RWPE2 (cell line): ENCODE measurements around the gene KRTAP5-10.
"Not testable (repeated sequence)": the region's sequence is repeated elsewhere in the genome, so short reads cannot be mapped to it uniquely, and the experiment has no call there.

Experiments used
- ATAC-seq: fragments of 200-7000 bp; cut with Tn5 transposase; 3 replicates; pipeline ENCODE4 v1.9.1; 2021; ENCODE audit warnings: low read depth
- DNase-seq: peaks from one replicate; pipeline ENCODE4 v3.0.0-alpha.2; 2020; ENCODE audit warnings: low spot score
- H3K27ac ChIP-seq: fragments of 450-650 bp; 2 replicates; pipeline ENCODE4 v1.5.1; 2017; ENCODE audit warnings: mild to moderate bottlenecking; ENCODE audit not compliant: poor library complexity, severe bottlenecking
- H3K27me3 ChIP-seq: fragments of 250-450 bp; sonication (Bioruptor Pico); 2 replicates; pipeline ENCODE4 v1.5.1; 2021; ENCODE audit warnings: mild to moderate bottlenecking, moderate library complexity; ENCODE audit not compliant: insufficient read depth, poor library complexity, severe bottlenecking
- H3K36me3 ChIP-seq: fragments of 250-450 bp; sonication (Bioruptor Pico); 2 replicates; pipeline ENCODE4 v1.5.1; 2020; ENCODE audit warnings: low read depth, mild to moderate bottlenecking, moderate library complexity
- H3K4me1 ChIP-seq: fragments of 250-450 bp; sonication (Bioruptor Pico); 2 replicates; pipeline ENCODE4 v1.5.1; 2021; ENCODE audit warnings: mild to moderate bottlenecking, moderate library complexity; ENCODE audit not compliant: insufficient read depth, poor library complexity, severe bottlenecking
- H3K4me3 ChIP-seq: fragments of 250-450 bp; sonication (Bioruptor Pico); 2 replicates; pipeline ENCODE4 v1.5.1; 2021; ENCODE audit warnings: mild to moderate bottlenecking, moderate library complexity; ENCODE audit not compliant: severe bottlenecking
- H3K9me3 ChIP-seq: fragments of 250-450 bp; sonication (Bioruptor Pico); 2 replicates; pipeline ENCODE4 v1.5.1; 2021; ENCODE audit warnings: mild to moderate bottlenecking, moderate library complexity; ENCODE audit not compliant: severe bottlenecking
- TF ChIP-seq, protein P1 (sequence below): fragments of 450-650 bp; IDR thresholded peaks from one replicate; pipeline ENCODE4 v1.5.1; 2017; ENCODE audit warnings: mild to moderate bottlenecking, moderate library complexity; ENCODE audit not compliant: poor library complexity, severe bottlenecking

The KRTAP5-10 gene

DNA sequence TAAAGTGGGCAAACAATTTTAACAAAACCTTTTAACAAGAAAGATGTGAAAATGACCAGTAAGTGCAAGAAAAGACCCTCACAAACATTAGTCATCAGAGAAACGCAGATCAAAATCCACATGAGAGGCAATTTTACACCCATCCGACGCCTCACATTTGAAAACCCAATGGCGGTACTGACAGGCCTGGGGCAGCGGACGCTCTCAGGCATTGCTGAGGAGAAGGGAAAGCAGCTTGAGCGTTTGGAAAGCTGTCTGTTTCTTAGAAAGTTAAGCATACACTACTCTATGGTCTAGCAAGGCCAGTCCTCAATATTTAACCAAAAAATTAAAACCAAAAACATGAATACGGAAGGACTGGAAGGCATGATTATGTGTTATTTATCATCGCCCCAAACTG lies 29.5 kb upstream of the KRTAP5-10 start:
- no peaks in the 10 kb centered on the region for H3K4me1 ChIP-seq
- no peaks in the 10 kb centered on the region for H3K27me3 ChIP-seq
- H3K27ac ChIP-seq = no peak overlapping the region
- DNase-seq = no peak
- no peaks in the 10 kb centered on the region for H3K36me3 ChIP-seq
- ATAC-seq = no peak
- no peak overlapping the region for H3K4me3 ChIP-seq
- TF ChIP-seq, protein P1, sequence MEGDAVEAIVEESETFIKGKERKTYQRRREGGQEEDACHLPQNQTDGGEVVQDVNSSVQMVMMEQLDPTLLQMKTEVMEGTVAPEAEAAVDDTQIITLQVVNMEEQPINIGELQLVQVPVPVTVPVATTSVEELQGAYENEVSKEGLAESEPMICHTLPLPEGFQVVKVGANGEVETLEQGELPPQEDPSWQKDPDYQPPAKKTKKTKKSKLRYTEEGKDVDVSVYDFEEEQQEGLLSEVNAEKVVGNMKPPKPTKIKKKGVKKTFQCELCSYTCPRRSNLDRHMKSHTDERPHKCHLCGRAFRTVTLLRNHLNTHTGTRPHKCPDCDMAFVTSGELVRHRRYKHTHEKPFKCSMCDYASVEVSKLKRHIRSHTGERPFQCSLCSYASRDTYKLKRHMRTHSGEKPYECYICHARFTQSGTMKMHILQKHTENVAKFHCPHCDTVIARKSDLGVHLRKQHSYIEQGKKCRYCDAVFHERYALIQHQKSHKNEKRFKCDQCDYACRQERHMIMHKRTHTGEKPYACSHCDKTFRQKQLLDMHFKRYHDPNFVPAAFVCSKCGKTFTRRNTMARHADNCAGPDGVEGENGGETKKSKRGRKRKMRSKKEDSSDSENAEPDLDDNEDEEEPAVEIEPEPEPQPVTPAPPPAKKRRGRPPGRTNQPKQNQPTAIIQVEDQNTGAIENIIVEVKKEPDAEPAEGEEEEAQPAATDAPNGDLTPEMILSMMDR = no peak
- H3K9me3 ChIP-seq = peaks cover 1% of the 10 kb centered on the region

DNA sequence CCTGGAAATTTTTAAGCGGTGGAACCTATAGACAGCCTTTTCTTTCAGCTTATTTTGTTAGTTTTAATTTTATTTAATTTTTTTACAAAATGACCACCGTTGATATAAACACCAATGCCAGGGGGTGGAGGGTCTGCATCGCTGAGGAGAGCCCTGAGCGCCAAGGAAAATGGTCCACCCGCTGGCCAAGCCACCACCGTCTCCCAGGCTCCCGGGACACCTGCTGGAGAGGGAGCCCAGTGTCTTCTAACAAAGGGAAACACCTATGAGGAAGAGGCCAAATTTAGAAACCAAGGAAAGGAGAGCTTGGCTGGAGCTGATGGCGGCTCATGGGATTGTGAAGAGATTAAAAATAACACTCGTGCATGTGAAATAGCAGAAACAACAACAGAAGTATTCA lies 27.8 kb upstream of the KRTAP5-10 start:
- Histone ChIP-seq H3K4me3 (no peak overlapping the region), H3K36me3 (no peaks in the 10 kb centered on the region), H3K27ac (no peak overlapping the region), H3K9me3 (peaks cover 2% of the 10 kb centered on the region), H3K27me3 (no peaks in the 10 kb centered on the region), H3K4me1 (no peaks in the 10 kb centered on the region)
- TF ChIP-seq, protein P1 = no peak
- ATAC-seq (no peak), DNase-seq (no peak)

DNA sequence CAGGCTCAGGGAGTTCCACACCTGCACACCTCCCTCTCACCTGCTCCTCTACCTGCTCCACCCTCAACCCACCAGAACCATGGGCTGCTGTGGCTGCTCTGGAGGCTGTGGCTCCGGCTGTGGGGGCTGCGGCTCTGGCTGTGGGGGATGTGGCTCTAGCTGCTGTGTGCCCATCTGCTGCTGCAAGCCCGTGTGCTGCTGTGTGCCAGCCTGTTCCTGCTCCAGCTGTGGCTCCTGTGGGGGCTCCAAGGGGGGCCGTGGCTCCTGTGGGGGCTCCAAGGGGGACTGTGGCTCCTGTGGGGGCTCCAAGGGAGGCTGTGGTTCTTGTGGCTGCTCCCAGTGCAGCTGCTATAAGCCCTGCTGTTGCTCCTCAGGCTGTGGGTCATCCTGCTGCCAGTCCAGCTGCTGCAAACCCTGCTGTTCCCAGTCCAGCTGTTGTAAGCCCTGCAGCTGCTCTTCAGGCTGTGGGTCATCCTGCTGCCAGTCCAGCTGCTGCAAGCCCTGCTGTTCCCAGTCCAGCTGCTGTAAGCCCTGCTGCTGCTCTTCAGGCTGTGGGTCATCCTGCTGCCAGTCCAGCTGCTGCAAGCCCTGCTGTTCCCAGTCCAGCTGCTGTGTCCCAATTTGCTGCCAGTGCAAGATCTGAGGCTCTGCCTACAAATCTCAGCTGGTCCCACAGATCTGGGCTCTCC lies 27.2 kb upstream of the KRTAP5-10 start, which contains the start of gene KRTAP5-8:
Gene KRTAP5-8, plus strand, starts transcription at position 49 of the 689 bp plus-strand sequence. Its CDS starts 31 bp downstream, at position 80.
- H3K4me3 ChIP-seq, H3K27me3 ChIP-seq, DNase-seq, H3K4me1 ChIP-seq, H3K27ac ChIP-seq, H3K36me3 ChIP-seq, ATAC-seq, H3K9me3 ChIP-seq: not testable (repeated sequence)

DNA sequence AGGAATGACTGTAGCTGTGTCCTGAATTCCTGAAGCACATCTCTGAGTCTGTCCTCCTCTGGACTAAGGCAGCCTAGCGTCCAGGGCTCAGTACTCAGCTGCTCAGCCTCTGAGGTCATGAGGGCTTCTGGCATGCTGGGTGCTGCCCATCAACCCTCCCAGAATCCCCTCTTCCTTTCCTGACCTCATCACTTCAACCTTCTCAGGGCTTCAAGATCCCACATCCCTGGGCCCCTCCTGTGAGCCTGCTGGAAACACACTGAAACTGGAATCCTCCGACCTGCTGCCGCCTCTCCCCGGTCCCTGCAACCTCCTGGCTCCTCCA lies 26.7 kb upstream of the KRTAP5-10 start:
- Histone ChIP-seq H3K4me3 (no peak overlapping the region), H3K36me3 (no peaks in the 10 kb centered on the region), H3K27me3 (no peaks in the 10 kb centered on the region), H3K9me3 (peaks cover 2% of the 10 kb centered on the region), H3K4me1 (no peaks in the 10 kb centered on the region), H3K27ac (no peak overlapping the region)
- ATAC-seq = no peak; the same call in 2 of the 3 replicates
- no peak for DNase-seq
- TF ChIP-seq, protein P1 = no peak

DNA sequence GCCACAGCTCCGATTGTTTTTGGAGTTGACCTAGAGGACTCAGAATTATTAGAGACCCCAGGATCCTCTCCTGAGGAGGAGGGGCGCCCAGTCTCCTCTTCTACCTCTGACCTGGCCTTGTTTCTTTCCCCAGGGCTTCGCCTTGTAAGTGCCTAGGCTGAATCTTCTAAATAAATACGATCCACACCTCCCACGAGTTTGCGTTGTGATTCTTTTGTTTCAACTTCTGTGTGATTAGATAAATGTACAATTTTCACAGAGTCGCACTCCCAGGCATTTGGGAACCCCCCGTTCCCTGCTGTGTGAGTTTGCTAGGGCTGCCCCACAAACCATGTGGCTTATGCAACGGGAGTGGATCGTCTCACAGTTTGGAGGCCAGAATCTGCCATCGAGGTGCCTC lies 26.3 kb upstream of the KRTAP5-10 start:
- no peak overlapping the region for H3K4me3 ChIP-seq
- peaks cover 2% of the 10 kb centered on the region for H3K9me3 ChIP-seq
- no peaks in the 10 kb centered on the region for H3K36me3 ChIP-seq
- H3K4me1 ChIP-seq = no peaks in the 10 kb centered on the region
- DNase-seq (no peak), ATAC-seq (no peak)
- TF ChIP-seq, protein P1 = no peak
- H3K27ac ChIP-seq = no peak overlapping the region
- H3K27me3 ChIP-seq = no peaks in the 10 kb centered on the region

DNA sequence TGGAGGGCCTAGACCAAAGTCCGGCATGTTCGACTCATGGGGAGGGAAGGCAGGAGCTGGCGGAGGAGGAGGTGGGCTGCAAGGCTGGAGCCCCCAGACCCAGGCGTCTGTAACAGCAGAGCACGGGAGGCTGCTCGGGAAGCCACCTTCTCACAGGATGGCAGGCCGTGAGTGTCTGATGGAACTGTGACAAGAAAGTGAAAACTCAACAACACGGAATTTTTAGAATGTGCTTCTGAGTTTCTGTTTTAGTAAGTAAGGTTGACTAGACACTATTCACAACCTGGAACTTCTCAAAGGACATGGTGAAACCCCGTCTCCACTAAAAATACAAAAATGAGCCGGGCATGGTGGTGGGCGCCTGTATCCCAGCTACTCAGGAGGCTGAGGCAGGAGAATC lies 25.4 kb upstream of the KRTAP5-10 start:
- not testable (repeated sequence) for H3K4me3 ChIP-seq, H3K27ac ChIP-seq, ATAC-seq, DNase-seq, H3K27me3 ChIP-seq, H3K4me1 ChIP-seq, H3K36me3 ChIP-seq, H3K9me3 ChIP-seq

DNA sequence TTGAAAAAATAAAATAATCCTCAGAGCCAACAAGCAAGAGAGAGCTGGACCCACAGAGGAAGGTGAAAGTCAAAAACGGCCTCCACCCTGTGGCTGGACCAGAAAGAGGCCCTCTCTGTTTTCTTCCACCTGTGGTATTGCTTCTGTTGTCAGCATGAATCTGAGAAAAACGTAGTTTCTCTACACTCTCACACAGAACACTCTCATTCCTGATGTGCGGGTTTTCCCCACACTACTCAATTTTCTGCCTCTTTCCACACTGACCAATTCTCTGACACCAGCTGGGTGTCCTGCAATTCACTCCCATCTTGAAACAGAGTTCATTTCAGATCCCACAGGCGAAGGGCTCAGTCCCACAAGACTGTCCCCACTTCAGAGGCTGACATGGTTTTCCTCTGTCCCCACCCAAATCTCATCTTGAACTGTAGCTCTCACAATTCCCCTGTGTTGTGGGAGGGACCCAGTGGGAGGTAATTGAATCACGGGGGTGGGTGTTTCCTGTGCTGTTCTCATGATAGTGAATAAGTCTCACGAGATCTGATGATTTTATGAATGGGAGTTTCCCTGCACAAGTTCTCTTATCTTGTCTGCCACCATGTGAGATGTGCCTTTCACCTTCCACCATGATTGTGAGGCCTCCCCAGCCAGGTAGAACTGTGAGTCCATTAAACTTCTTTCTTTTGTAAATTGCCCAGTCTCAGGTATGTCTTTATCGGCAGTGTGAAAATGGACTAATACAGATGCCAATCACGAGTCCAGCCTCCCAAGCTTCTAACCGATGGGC lies 24.6 kb upstream of the KRTAP5-10 start:
- not testable (repeated sequence) for H3K9me3 ChIP-seq, DNase-seq, H3K27ac ChIP-seq, H3K27me3 ChIP-seq, H3K4me3 ChIP-seq, ATAC-seq, H3K36me3 ChIP-seq, H3K4me1 ChIP-seq
